Peyer's patch (tissue), 4 donors: Measurements from ENCODE around the gene SIL1.
"Not testable (repeated sequence)": the region's sequence is repeated elsewhere in the genome, so short reads cannot be mapped to it uniquely, and the experiment has no call there.

ENCODE experiments used
- POLR2A ChIP-seq, 2 donors: fragments of 450-650 bp; IDR thresholded peaks; one replicate each; pipeline ENCODE4 v1.5.1; 2017; ENCODE audit warnings: antibody characterized with exemption in 2 of 2, mild to moderate bottlenecking in 2 of 2, moderate library complexity in 2 of 2
- TF ChIP-seq, protein P1 (sequence below), 6 experiments: fragments of 450-650 bp in 4 of 6; fragments of 200-600 bp in 2 of 6; sonication (generic) in 1 of 6; IDR thresholded peaks; one replicate each; pipeline ENCODE4 v1.5.1; 2017 to 2019; ENCODE audit warnings: antibody characterized with exemption in 6 of 6, mild to moderate bottlenecking in 3 of 6, moderate library complexity in 1 of 6

DNA sequence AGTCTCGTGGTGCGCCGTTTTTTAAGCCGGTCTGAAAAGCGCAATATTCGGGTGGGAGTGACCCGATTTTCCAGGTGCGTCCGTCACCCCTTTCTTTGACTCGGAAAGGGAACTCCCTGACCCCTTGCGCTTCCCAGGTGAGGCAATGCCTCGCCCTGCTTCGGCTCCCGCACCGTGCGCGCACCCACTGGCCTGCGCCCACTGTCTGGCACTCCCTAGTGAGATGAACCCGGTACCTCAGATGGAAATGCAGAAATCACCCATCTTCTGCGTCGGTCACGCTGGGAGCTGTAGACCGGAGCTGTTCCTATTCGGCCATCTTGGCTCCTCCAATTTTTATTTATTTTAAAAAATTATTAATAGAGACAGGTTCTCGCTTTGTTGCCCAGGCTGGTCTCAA is 187.0 kb downstream of the SIL1 start:
- TF ChIP-seq, protein P1, sequence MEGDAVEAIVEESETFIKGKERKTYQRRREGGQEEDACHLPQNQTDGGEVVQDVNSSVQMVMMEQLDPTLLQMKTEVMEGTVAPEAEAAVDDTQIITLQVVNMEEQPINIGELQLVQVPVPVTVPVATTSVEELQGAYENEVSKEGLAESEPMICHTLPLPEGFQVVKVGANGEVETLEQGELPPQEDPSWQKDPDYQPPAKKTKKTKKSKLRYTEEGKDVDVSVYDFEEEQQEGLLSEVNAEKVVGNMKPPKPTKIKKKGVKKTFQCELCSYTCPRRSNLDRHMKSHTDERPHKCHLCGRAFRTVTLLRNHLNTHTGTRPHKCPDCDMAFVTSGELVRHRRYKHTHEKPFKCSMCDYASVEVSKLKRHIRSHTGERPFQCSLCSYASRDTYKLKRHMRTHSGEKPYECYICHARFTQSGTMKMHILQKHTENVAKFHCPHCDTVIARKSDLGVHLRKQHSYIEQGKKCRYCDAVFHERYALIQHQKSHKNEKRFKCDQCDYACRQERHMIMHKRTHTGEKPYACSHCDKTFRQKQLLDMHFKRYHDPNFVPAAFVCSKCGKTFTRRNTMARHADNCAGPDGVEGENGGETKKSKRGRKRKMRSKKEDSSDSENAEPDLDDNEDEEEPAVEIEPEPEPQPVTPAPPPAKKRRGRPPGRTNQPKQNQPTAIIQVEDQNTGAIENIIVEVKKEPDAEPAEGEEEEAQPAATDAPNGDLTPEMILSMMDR (IDR thresholded peaks at IDR 0.05), result not testable (repeated sequence)
- TF ChIP-seq POLR2A (IDR thresholded peaks at IDR 0.05), result not testable (repeated sequence)
